GM23338 (cell line): ENCODE measurements around the gene CCDC92. TPM values are rescaled to one million over a fixed set of nuclear protein-coding genes. Genes with fewer than 3 reads are reported as not detected.

Experiments
- ATAC-seq: fragments of 200-7000 bp; cut with Tn5 transposase; 3 replicates; pipeline ENCODE4 v1.9.1; 2020
- DNase-seq: peaks from one replicate; pipeline ENCODE4 v3.0.0-alpha.2; 2015; ENCODE audit warnings: low spot score
- H2AFZ ChIP-seq: fragments of 200-600 bp; sonication (generic); 2 replicates; pipeline ENCODE4 v1.8.0; 2016; ENCODE audit warnings: antibody characterized with exemption, mild to moderate bottlenecking, moderate library complexity
- H3F3A ChIP-seq: fragments of 200-600 bp; sonication (generic); replicated peaks from 2 replicates; pipeline ENCODE4 v1.8.0; 2017; ENCODE audit warnings: antibody characterized with exemption, mixed run types, low read depth
- H3K27ac ChIP-seq: fragments of 200-600 bp; sonication (generic); 2 replicates; pipeline ENCODE4 v1.6.1; 2016; ENCODE audit warnings: low read depth
- H3K27me3 ChIP-seq: fragments of 200-600 bp; sonication (generic); 2 replicates; pipeline ENCODE4 v1.8.0; 2016; ENCODE audit warnings: mild to moderate bottlenecking, mixed run types, moderate library complexity; ENCODE audit not compliant: insufficient read depth
- H3K36me3 ChIP-seq: fragments of 200-600 bp; sonication (generic); 2 replicates; pipeline ENCODE4 v1.8.0; 2016; ENCODE audit warnings: mild to moderate bottlenecking; ENCODE audit not compliant: insufficient read depth
- H3K4me1 ChIP-seq: fragments of 200-600 bp; sonication (generic); 2 replicates; pipeline ENCODE4 v1.8.0; 2016; ENCODE audit warnings: mild to moderate bottlenecking, moderate library complexity; ENCODE audit not compliant: insufficient read depth
- H3K4me2 ChIP-seq: fragments of 200-600 bp; sonication (generic); 2 replicates; pipeline ENCODE4 v1.7.1; 2017; ENCODE audit warnings: mixed run types
- H3K4me3 ChIP-seq: fragments of 200-600 bp; sonication (generic); 2 replicates; pipeline ENCODE4 v1.6.1; 2016; ENCODE audit warnings: mixed run types
- H3K79me2 ChIP-seq: fragments of 200-600 bp; sonication (generic); replicated peaks from 2 replicates; pipeline ENCODE4 v1.8.0; 2017; ENCODE audit warnings: mild to moderate bottlenecking; ENCODE audit not compliant: insufficient read depth
- H3K9me2 ChIP-seq: fragments of 200-600 bp; sonication (generic); 2 replicates; pipeline ENCODE4 v1.8.0; 2017; ENCODE audit not compliant: insufficient read depth
- H4K20me1 ChIP-seq: fragments of 200-600 bp; sonication (generic); replicated peaks from 2 replicates; pipeline ENCODE4 v1.8.0; 2017; ENCODE audit warnings: mild to moderate bottlenecking; ENCODE audit not compliant: insufficient read depth
- H3K27ac Mint-ChIP-seq: 2 replicates; pipeline ENCODE4 v1.8.0; 2020; ENCODE audit warnings: inconsistent platforms, mild to moderate bottlenecking, moderate library complexity, mixed read lengths
- H3K27me3 Mint-ChIP-seq: 3 replicates; pipeline ENCODE4 v1.8.0; 2022; ENCODE audit warnings: low read depth, mild to moderate bottlenecking, moderate library complexity, mixed read lengths, inconsistent platforms; ENCODE audit not compliant: insufficient read depth, poor library complexity
- H3K36me3 Mint-ChIP-seq: 3 replicates; pipeline ENCODE4 v1.8.0; 2021; ENCODE audit warnings: low read depth, mild to moderate bottlenecking, inconsistent platforms, moderate library complexity, mixed read lengths
- H3K4me1 Mint-ChIP-seq: 3 replicates; pipeline ENCODE4 v1.8.0; 2020; ENCODE audit warnings: mild to moderate bottlenecking, inconsistent platforms, mixed read lengths
- H3K4me3 Mint-ChIP-seq: 3 replicates; pipeline ENCODE4 v1.8.0; 2021; ENCODE audit warnings: moderate library complexity, mild to moderate bottlenecking, inconsistent platforms, mixed read lengths
- H3K9me3 Mint-ChIP-seq: 3 replicates; pipeline ENCODE4 v1.8.0; 2020; ENCODE audit warnings: moderate library complexity, mild to moderate bottlenecking, inconsistent platforms, mixed read lengths
- CREB1 ChIP-seq: fragments of 250-450 bp; sonication (Bioruptor Pico); IDR thresholded peaks from 2 replicates; pipeline ENCODE4 v1.5.0; 2020; ENCODE audit warnings: low read depth, mild to moderate bottlenecking, moderate library complexity
- CTCF ChIP-seq, 2 experiments: fragments of 200-600 bp in 1 of 2; sonication (generic) in 1 of 2; conservative IDR thresholded peaks; 2 replicates each; pipeline versions ENCODE4 v1.5.1 to v1.6.1; 2016 to 2017; ENCODE audit warnings: antibody characterized with exemption in 2 of 2, low read depth in 2 of 2, mild to moderate bottlenecking in 2 of 2, moderate library complexity in 1 of 2
- ETS1 ChIP-seq: IDR thresholded peaks from 2 replicates; pipeline ENCODE4 v1.6.1; 2016; ENCODE audit warnings: antibody characterized with exemption
- EZH2 ChIP-seq: fragments of 200-600 bp; sonication (generic); IDR thresholded peaks from one replicate; pipeline ENCODE4 v1.8.0; 2017; ENCODE audit warnings: antibody characterized with exemption, mild to moderate bottlenecking, low read depth; ENCODE audit not compliant: unreplicated experiment
- EZH2phosphoT487 ChIP-seq: fragments of 200-600 bp; sonication (generic); IDR thresholded peaks from one replicate; pipeline ENCODE4 v1.8.1; 2018; ENCODE audit warnings: antibody characterized with exemption; ENCODE audit not compliant: unreplicated experiment
- JUNB ChIP-seq: IDR thresholded peaks from one replicate; pipeline ENCODE4 v1.6.1; 2016; ENCODE audit warnings: antibody characterized with exemption; ENCODE audit not compliant: unreplicated experiment
- NANOG ChIP-seq: IDR thresholded peaks from 2 replicates; pipeline ENCODE4 v1.6.1; 2016; ENCODE audit warnings: antibody characterized with exemption, borderline replicate concordance
- POLR2AphosphoS5 ChIP-seq: IDR thresholded peaks from 2 replicates; pipeline ENCODE4 v1.6.1; 2016; ENCODE audit warnings: antibody characterized with exemption, low read depth
- REST ChIP-seq: IDR thresholded peaks from one replicate; pipeline ENCODE4 v1.6.1; 2018; ENCODE audit warnings: antibody characterized with exemption; ENCODE audit not compliant: unreplicated experiment
- STAT1 ChIP-seq: IDR thresholded peaks from one replicate; pipeline ENCODE4 v1.6.1; 2016; ENCODE audit warnings: antibody characterized with exemption; ENCODE audit not compliant: unreplicated experiment
- ZNF114 ChIP-seq: fragments of 250-450 bp; sonication (Bioruptor Pico); IDR thresholded peaks from 2 replicates; pipeline ENCODE4 v1.5.0; 2020; ENCODE audit warnings: mild to moderate bottlenecking, moderate library complexity
- ZNF331 ChIP-seq: fragments of 250-450 bp; sonication (Bioruptor Pico); IDR thresholded peaks from 2 replicates; pipeline ENCODE4 v1.5.0; 2020; ENCODE audit warnings: low read depth, mild to moderate bottlenecking, moderate library complexity
- ZNF462 ChIP-seq: fragments of 250-450 bp; sonication (Bioruptor Pico); IDR thresholded peaks from 2 replicates; pipeline ENCODE4 v1.5.0; 2020; ENCODE audit warnings: mild to moderate bottlenecking, moderate library complexity
- polyA plus RNA-seq: library from polyadenylated mRNA; unstranded; fragments of >200 nt; fragmentation: Nextera tagmentation; extraction: Ambion mirVana; gene quantifications from 2 replicates; pipeline ENCODE4 v1.2.1, GENCODE V29; 2016
- total RNA-seq: library from RNA; depleted of rRNA; stranded (reverse); fragments of >200 nt; shearing (Covaris generic); gene quantifications from 2 replicates; pipeline ENCODE4 v1.2.3, GENCODE V29; 2014

Gene CCDC92
- total and polyA plus RNA-seq, 2 experiments from 2014 or later, result 0.08 to 0.31 TPM

- Mint-ChIP-seq H3K4me3 (no peak overlapping the region), H3K4me1 (peaks cover 3% of the 10 kb centered on the region), H3K27me3 (peaks cover 8% of the 10 kb centered on the region), H3K27ac (no peak overlapping the region), H3K36me3 (no peaks in the 10 kb centered on the region; the same call in 2 of the 3 replicates), H3K9me3 (peaks cover 6% of the 10 kb centered on the region; the same call in 2 of the 3 replicates)
- H3K4me1 ChIP-seq, result no peaks in the 10 kb centered on the region
- no peaks in the 10 kb centered on the region; the same call in 1 of the 2 replicates for H3K36me3 ChIP-seq
- ATAC-seq, result no peak
- DNase-seq, result no peak
- no peaks in the 10 kb centered on the region for H3K9me2 ChIP-seq
- no peaks in the 10 kb centered on the region for H3K27me3 ChIP-seq
- TF ChIP-seq REST, result no peak
- no peak for TF ChIP-seq POLR2AphosphoS5
- TF ChIP-seq NANOG, result no peak
- no peak for TF ChIP-seq STAT1
- no peak for TF ChIP-seq ZNF462
- TF ChIP-seq ETS1, result no peak
- TF ChIP-seq CREB1 (CRISPR knock-in tag), result no peak
- TF ChIP-seq ZNF114, result no peak
- no peak for TF ChIP-seq CTCF (conservative IDR thresholded peaks at IDR 0.05; ENCODE audit: low read depth in 2 of 2)
- no peak for TF ChIP-seq JUNB
- no peak for TF ChIP-seq ZNF331
- no peak for TF ChIP-seq EZH2
- TF ChIP-seq EZH2phosphoT487, result no peak
- H3F3A ChIP-seq, result no peaks in the 10 kb centered on the region
- H2AFZ ChIP-seq, result no peak overlapping the region
- no peak overlapping the region for H3K4me2 ChIP-seq
- H4K20me1 ChIP-seq, result 0 out of 2 replicates have a peak, but pooled peaks cover 4% of the 10 kb centered on the region
- H3K27ac ChIP-seq, result no peak overlapping the region
- no peak overlapping the region for H3K4me3 ChIP-seq
- no peaks in the 10 kb centered on the region for H3K79me2 ChIP-seq
Measured at GRCh38 chr12:123936956-123937706, 35.5 kb downstream of the CCDC92 start.
